Cardiac muscle cell (in vitro differentiated cells and primary cell): Measurements from ENCODE around the gene MRGPRF. TPM values are rescaled to one million over a fixed set of nuclear protein-coding genes. Genes with fewer than 3 reads are reported as not detected.

ENCODE experiments used
- DNase-seq, 2 donors: peaks; one replicate each; pipeline versions ENCODE4 v3.0.0 to v3.0.0-alpha.2; 2010 to 2017; ENCODE audit warnings: low read depth in 1 of 2, low spot score in 1 of 2
- H3K27ac ChIP-seq: fragments of 200-600 bp; sonication (generic); 2 replicates; pipeline ENCODE4 v1.5.1; 2016
- H3K27me3 ChIP-seq: fragments of 200-600 bp; sonication (generic); 2 replicates; pipeline ENCODE4 v1.6.0; 2016; ENCODE audit warnings: control low read depth
- H3K36me3 ChIP-seq: fragments of 200-600 bp; sonication (generic); 2 replicates; pipeline ENCODE4 v1.5.1; 2016; ENCODE audit warnings: control low read depth
- H3K4me1 ChIP-seq: fragments of 200-600 bp; sonication (generic); 2 replicates; pipeline ENCODE4 v1.8.1; 2017; ENCODE audit warnings: low read depth, mild to moderate bottlenecking, mixed run types
- H3K4me3 ChIP-seq: fragments of 200-600 bp; sonication (generic); 2 replicates; pipeline ENCODE4 v1.5.1; 2016; ENCODE audit warnings: mild to moderate bottlenecking
- H3K9me3 ChIP-seq: fragments of 200-600 bp; sonication (generic); 2 replicates; pipeline ENCODE4 v1.5.1; 2017; ENCODE audit warnings: low read depth, mild to moderate bottlenecking, control low read depth
- CTCF ChIP-seq: IDR thresholded peaks from 2 replicates; pipeline ENCODE4 v1.5.1; 2012; ENCODE audit warnings: low read depth, mild to moderate bottlenecking, low read length
- polyA plus RNA-seq: library from polyadenylated mRNA; unstranded; fragments of >200 nt; fragmentation: Nextera tagmentation; extraction: Ambion mirVana; gene quantifications from 2 replicates; pipeline ENCODE4 v1.2.1, GENCODE V29; 2016
- total RNA-seq: library from RNA; depleted of rRNA; stranded (reverse); fragments of >200 nt; gene quantifications from 2 replicates; pipeline ENCODE4 v1.2.3, GENCODE V29; 2016

The MRGPRF gene
- total and polyA plus RNA-seq, 2 experiments from 2014 or later, result 9.3 to 13.8 TPM

- no peak for DNase-seq
- Histone ChIP-seq H3K27ac (no peak overlapping the region), H3K36me3 (no peaks in the 10 kb centered on the region), H3K4me3 (no peak overlapping the region), H3K4me1 (peaks cover 15% of the 10 kb centered on the region), H3K9me3 (no peaks in the 10 kb centered on the region), H3K27me3 (no peaks in the 10 kb centered on the region)
- no peak for TF ChIP-seq CTCF
These were observed 15.7 kb downstream of the MRGPRF start for GRCh38 chr11:68997124-68997994.

GRCh38 chr11:68996376-68997123 lies 16.5 kb downstream of the MRGPRF start:
- Histone ChIP-seq H3K36me3 (no peaks in the 10 kb centered on the region), H3K4me3 (no peak overlapping the region), H3K9me3 (no peaks in the 10 kb centered on the region), H3K4me1 (peaks cover 15% of the 10 kb centered on the region), H3K27me3 (no peaks in the 10 kb centered on the region), H3K27ac (no peak overlapping the region)
- no peak for TF ChIP-seq CTCF
- no peak for DNase-seq

- Histone ChIP-seq H3K36me3 (no peaks in the 10 kb centered on the region), H3K4me1 (peaks cover 7% of the 10 kb centered on the region), H3K4me3 (no peak overlapping the region), H3K27me3 (no peaks in the 10 kb centered on the region), H3K9me3 (no peaks in the 10 kb centered on the region), H3K27ac (no peak overlapping the region)
- no peak for DNase-seq
- no peak for TF ChIP-seq CTCF
These were observed 18.2 kb downstream of the MRGPRF start for GRCh38 chr11:68994894-68995285.

- no peak for TF ChIP-seq CTCF
- Histone ChIP-seq H3K4me1 (peaks cover 7% of the 10 kb centered on the region), H3K4me3 (no peak overlapping the region), H3K36me3 (no peaks in the 10 kb centered on the region), H3K9me3 (no peaks in the 10 kb centered on the region), H3K27ac (no peak overlapping the region), H3K27me3 (no peaks in the 10 kb centered on the region)
- DNase-seq, result no peak
These were observed 18.7 kb downstream of the MRGPRF start for GRCh38 chr11:68994161-68994893.

GRCh38 chr11:68993546-68993945 lies 19.5 kb downstream of the MRGPRF start:
- H3K27ac ChIP-seq, result no peak overlapping the region
- H3K4me1 ChIP-seq, result peaks cover 4% of the 10 kb centered on the region
- TF ChIP-seq CTCF, result no peak
- H3K27me3 ChIP-seq, result no peaks in the 10 kb centered on the region
- no peaks in the 10 kb centered on the region for H3K36me3 ChIP-seq
- DNase-seq, result no peak
- H3K4me3 ChIP-seq, result no peak overlapping the region
- no peaks in the 10 kb centered on the region for H3K9me3 ChIP-seq
